ENCODE measurements around the gene IL4R.

DNA sequence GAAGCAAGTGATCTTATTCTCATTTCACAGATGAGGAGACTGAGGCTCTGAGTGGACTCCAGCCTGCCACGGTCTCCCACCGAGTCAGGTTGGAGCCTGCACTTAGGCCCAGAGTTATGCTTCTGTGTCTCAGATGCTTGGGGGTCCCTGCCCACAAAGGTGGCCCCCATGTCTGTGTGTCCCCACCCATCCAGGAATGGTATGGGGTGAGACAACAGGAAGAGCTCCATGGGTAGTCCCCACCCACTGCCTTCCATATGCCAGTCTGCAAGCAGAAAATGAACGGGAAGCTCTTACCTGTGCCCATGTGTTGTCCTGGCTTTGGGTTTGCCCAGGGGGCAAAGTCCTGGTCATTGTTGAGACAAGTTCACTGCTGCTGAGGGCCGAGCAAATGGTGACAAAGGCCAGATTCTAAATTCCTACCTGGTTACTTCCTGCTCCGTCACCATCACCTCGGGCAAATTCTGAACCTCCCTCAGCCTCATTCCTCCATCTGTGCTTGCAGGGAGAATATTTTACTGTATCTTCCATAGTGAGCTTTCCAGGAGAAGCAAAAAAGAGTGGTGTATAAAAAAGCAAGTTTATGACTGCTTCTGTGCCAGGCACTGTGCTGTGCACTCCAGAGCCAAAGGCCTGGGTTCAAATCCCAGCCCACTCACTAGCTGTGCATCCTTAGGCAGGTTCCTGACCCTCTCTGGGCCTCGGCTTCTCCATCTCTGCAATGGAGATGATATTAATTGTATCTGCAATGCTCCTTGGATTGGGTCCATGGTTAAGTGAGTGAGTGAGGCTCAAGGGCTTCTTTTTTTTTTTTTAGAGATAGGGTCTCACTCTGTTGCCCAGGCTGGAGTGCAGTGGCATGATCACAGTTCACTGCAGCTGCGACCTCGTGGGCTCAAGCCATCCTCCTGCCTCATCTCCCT is 9.3 kb downstream of the IL4R start:
- TF ChIP-seq, protein P1, sequence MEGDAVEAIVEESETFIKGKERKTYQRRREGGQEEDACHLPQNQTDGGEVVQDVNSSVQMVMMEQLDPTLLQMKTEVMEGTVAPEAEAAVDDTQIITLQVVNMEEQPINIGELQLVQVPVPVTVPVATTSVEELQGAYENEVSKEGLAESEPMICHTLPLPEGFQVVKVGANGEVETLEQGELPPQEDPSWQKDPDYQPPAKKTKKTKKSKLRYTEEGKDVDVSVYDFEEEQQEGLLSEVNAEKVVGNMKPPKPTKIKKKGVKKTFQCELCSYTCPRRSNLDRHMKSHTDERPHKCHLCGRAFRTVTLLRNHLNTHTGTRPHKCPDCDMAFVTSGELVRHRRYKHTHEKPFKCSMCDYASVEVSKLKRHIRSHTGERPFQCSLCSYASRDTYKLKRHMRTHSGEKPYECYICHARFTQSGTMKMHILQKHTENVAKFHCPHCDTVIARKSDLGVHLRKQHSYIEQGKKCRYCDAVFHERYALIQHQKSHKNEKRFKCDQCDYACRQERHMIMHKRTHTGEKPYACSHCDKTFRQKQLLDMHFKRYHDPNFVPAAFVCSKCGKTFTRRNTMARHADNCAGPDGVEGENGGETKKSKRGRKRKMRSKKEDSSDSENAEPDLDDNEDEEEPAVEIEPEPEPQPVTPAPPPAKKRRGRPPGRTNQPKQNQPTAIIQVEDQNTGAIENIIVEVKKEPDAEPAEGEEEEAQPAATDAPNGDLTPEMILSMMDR (conservative IDR thresholded peaks at IDR 0.05 in 1 of 2, IDR thresholded peaks at IDR 0.05 in 1 of 2; ENCODE audit: low read depth in 1 of 2, low read length in 2 of 2) = no peak
- no peak for TF ChIP-seq EZH2 (IDR thresholded peaks at IDR 0.05; ENCODE audit: low read length, missing control alignments)

All from fibroblast of lung (primary cell).